B cell (primary cell): ENCODE results near the gene EPM2A. TPM values are rescaled to one million over a fixed set of nuclear protein-coding genes. Genes with fewer than 3 reads are reported as not detected.

Source experiments
- ATAC-seq: fragments of 200-7000 bp; cut with Tn5 transposase; one replicate; pipeline ENCODE4 v1.10.0; 2021; ENCODE audit warnings: low read depth, mild to moderate bottlenecking, moderate number of reproducible peaks, moderate library complexity
- CTCF ChIA-PET: fragments of 350-600 bp; sonication (Branson Sonifier 250); formaldehyde crosslinking; loops from one replicate; lab custom pipeline; 2021; ENCODE audit warnings: antibody characterized with exemption, inconsistent platforms; lab: Charles Lee
- POLR2A ChIA-PET: fragments of 350-600 bp; sonication (Branson Sonifier 250); formaldehyde crosslinking; loops from one replicate; lab custom pipeline; 2021; ENCODE audit warnings: antibody characterized with exemption; lab: Charles Lee
- DNase-seq: peaks from one replicate; pipeline ENCODE4 v3.0.0; 2013
- H2AFZ ChIP-seq: 2 replicates; pipeline ENCODE4 v1.6.1; 2012; ENCODE audit warnings: mild to moderate bottlenecking, low read depth, low read length; ENCODE audit not compliant: insufficient read depth, poor library complexity, severe bottlenecking
- H3K27ac ChIP-seq, 2 donors: 1 replicate in 1 of 2; 2 replicates in 1 of 2; pipeline ENCODE4 v1.5.1; 2012 to 2013; ENCODE audit warnings: low read length in 2 of 2, mild to moderate bottlenecking in 2 of 2, moderate library complexity in 1 of 2
- H3K27me3 ChIP-seq, 4 experiments: fragments of 200-600 bp in 1 of 4; sonication (generic) in 1 of 4; replicated peaks in 1 of 4; 1 replicate in 2 of 4; 2 replicates in 2 of 4; pipeline versions ENCODE4 v1.6.1 to v1.7.0; 2013 to 2016; ENCODE audit warnings: low read length in 3 of 4, mild to moderate bottlenecking in 2 of 4, mixed read lengths in 1 of 4, moderate library complexity in 1 of 4; ENCODE audit not compliant: insufficient read depth in 4 of 4, control insufficient read depth in 3 of 4; ENCODE audit errors: control extremely low read depth in 1 of 4
- H3K36me3 ChIP-seq, 2 experiments: replicated peaks in 1 of 2; 1 replicate in 1 of 2; 2 replicates in 1 of 2; pipeline versions ENCODE4 v1.6.1 to v1.7.1; 2013; ENCODE audit warnings: low read length in 1 of 2; ENCODE audit not compliant: insufficient read depth in 2 of 2, control insufficient read depth in 1 of 2; ENCODE audit errors: control extremely low read depth in 1 of 2, extremely low read depth in 1 of 2
- H3K4me1 ChIP-seq, 2 donors: fragments of 200-600 bp in 1 of 2; sonication (generic) in 1 of 2; 1 replicate in 1 of 2; 2 replicates in 1 of 2; pipeline versions ENCODE4 v1.5.1 to v1.6.1; 2013 to 2017; ENCODE audit warnings: low read length in 2 of 2; ENCODE audit not compliant: control insufficient read depth in 2 of 2, insufficient read depth in 2 of 2
- H3K4me2 ChIP-seq: replicated peaks from 2 replicates; pipeline ENCODE3; 2012; ENCODE audit warnings: mild to moderate bottlenecking, low read depth, low read length; ENCODE audit not compliant: poor library complexity, severe bottlenecking
- H3K4me3 ChIP-seq, 5 experiments: fragments of 200-600 bp in 1 of 5; sonication (generic) in 1 of 5; 1 replicate in 3 of 5; 2 replicates in 2 of 5; pipeline versions ENCODE4 v1.5.1 to v1.7.0; 2011 to 2016; ENCODE audit warnings: low read length in 4 of 5, mild to moderate bottlenecking in 4 of 5, low read depth in 2 of 5, control low read depth in 1 of 5, moderate library complexity in 1 of 5; ENCODE audit not compliant: insufficient read depth in 1 of 5; ENCODE audit errors: control extremely low read depth in 1 of 5, extremely low read depth in 1 of 5
- H3K79me2 ChIP-seq: fragments of 200-600 bp; sonication (generic); one replicate; pipeline ENCODE4 v1.6.0; 2016; ENCODE audit warnings: low read length; ENCODE audit not compliant: control insufficient read depth, insufficient read depth
- H3K9ac ChIP-seq: fragments of 200-600 bp; sonication (generic); 2 replicates; pipeline ENCODE4 v1.6.1; 2017; ENCODE audit warnings: mild to moderate bottlenecking, low read length, moderate library complexity
- H3K9me3 ChIP-seq, 3 donors: one replicate each; pipeline versions ENCODE4 v1.6.1 to v1.7.1; 2013; ENCODE audit warnings: low read length in 2 of 3; ENCODE audit not compliant: control insufficient read depth in 2 of 3, insufficient read depth in 1 of 3; ENCODE audit errors: control extremely low read depth in 1 of 3
- H4K20me1 ChIP-seq: 2 replicates; pipeline ENCODE4 v1.6.0; 2012; ENCODE audit warnings: mild to moderate bottlenecking, low read length; ENCODE audit not compliant: insufficient read depth, control insufficient read depth, poor library complexity, severe bottlenecking
- H3K27ac Mint-ChIP-seq: one replicate; pipeline ENCODE4 v1.8.0; 2021; ENCODE audit warnings: mixed read lengths
- H3K27me3 Mint-ChIP-seq: one replicate; pipeline ENCODE4 v1.8.0; 2021; ENCODE audit warnings: mixed read lengths
- H3K4me1 Mint-ChIP-seq: one replicate; pipeline ENCODE4 v1.8.0; 2021; ENCODE audit warnings: mixed read lengths
- H3K4me3 Mint-ChIP-seq: one replicate; pipeline ENCODE4 v1.8.0; 2021; ENCODE audit warnings: mixed read lengths
- H3K9me3 Mint-ChIP-seq: one replicate; pipeline ENCODE4 v1.8.0; 2022; ENCODE audit warnings: mixed read lengths; ENCODE audit not compliant: insufficient read depth
- CTCF ChIP-seq: fragments of 200-600 bp; IDR thresholded peaks from one replicate; pipeline ENCODE4 v1.8.0; 2022; ENCODE audit warnings: antibody characterized with exemption, mild to moderate bottlenecking
- EZH2 ChIP-seq: IDR thresholded peaks from 2 replicates; pipeline ENCODE4 v1.6.1; 2012; ENCODE audit warnings: borderline replicate concordance, low read depth, mild to moderate bottlenecking, moderate library complexity, low read length; ENCODE audit not compliant: insufficient read depth, poor library complexity, severe bottlenecking
- WGBS: methylation state at CpG from one replicate; pipeline ENCODE4 v1.1.5; 2013; ENCODE audit warnings: missing lambda C conversion rate; ENCODE audit not compliant: insufficient coverage; 5-methylcytosine and 5-hydroxymethylcytosine counted together
- intact Hi-C: fragments of 100-400 bp; cut with micrococcal nuclease; formaldehyde crosslinking; loops from one replicate; pipeline ENCODE4 v1.10.0; 2022
- polyA plus RNA-seq: library from polyadenylated mRNA; depleted of rRNA; stranded (reverse); fragments of >200 nt; gene quantifications from 2 replicates; pipeline ENCODE4 v1.2.3, GENCODE V29; 2012
- total RNA-seq, 2 donors: library from RNA; stranded (reverse); fragments of 120-200 nt in 1 of 2; gene quantifications; 1 replicate in 1 of 2; 2 replicates in 1 of 2; pipeline versions ENCODE4 v1.2.3 to v1.2.4, GENCODE V29; 2013 to 2022

EPM2A gene
- total and polyA plus RNA-seq, 2 donors (not counting 1 experiment from before 2014, with no cell fraction given): 6.2 to 17.0 TPM

- Histone ChIP-seq H3K27me3 (no peaks in the 10 kb centered on the region), H3K9me3 (peaks cover 0 to 7% (median 3%) of the 10 kb centered on the region in 3 donors), H3K4me2 (no peak overlapping the region), H3K9ac (no peak overlapping the region), H3K4me3 (no peak overlapping the region), H3K4me1 (no peaks in the 10 kb centered on the region), H2AFZ (no peak overlapping the region), H4K20me1 (no peaks in the 10 kb centered on the region), H3K79me2 (peaks cover 2% of the 10 kb centered on the region), H3K27ac (no peak overlapping the region), H3K36me3 (peaks cover 4 to 8% of the 10 kb centered on the region in 2 experiments)
- Mint-ChIP-seq H3K4me3 (no peak overlapping the region), H3K4me1 (no peaks in the 10 kb centered on the region), H3K27ac (no peak overlapping the region), H3K27me3 (no peaks in the 10 kb centered on the region), H3K9me3 (peaks cover 7% of the 10 kb centered on the region)
- intact Hi-C loops: no loop called here
- ATAC-seq (no peak), DNase-seq (no peak)
- ChIA-PET CTCF (no interaction called here), POLR2A (no interaction called here)
- no peak for TF ChIP-seq EZH2
- no peak for TF ChIP-seq CTCF
- WGBS: 100% methylated on average over 1 of the region's 2 CpGs
Measured at GRCh38 chr6:145713773-145714172, 21.5 kb downstream of the EPM2A start.

- Histone ChIP-seq H3K9ac (no peak overlapping the region), H3K79me2 (peaks cover 2% of the 10 kb centered on the region), H3K36me3 (peaks cover 4 to 6% of the 10 kb centered on the region in 2 experiments), H2AFZ (no peak overlapping the region), H4K20me1 (no peaks in the 10 kb centered on the region), H3K4me2 (no peak overlapping the region), H3K27me3 (no peaks in the 10 kb centered on the region), H3K27ac (no peak overlapping the region), H3K4me3 (no peak overlapping the region), H3K9me3 (peaks cover 3 to 10% (median 7%) of the 10 kb centered on the region in 3 donors), H3K4me1 (peaks cover 2 to 4% of the 10 kb centered on the region in 2 donors)
- POLR2A ChIA-PET: no interaction called here
- Mint-ChIP-seq H3K27ac (no peak overlapping the region), H3K4me3 (no peak overlapping the region), H3K4me1 (peaks cover 5% of the 10 kb centered on the region), H3K9me3 (peaks cover 12% of the 10 kb centered on the region), H3K27me3 (no peaks in the 10 kb centered on the region)
- intact Hi-C loops: no loop called here
- no peak for TF ChIP-seq CTCF
- TF ChIP-seq EZH2: no peak
- DNase-seq (no peak), ATAC-seq (no peak)
- CTCF ChIA-PET: interaction anchor here (1.3 kb wide), 1 partner anchor 9 kb away, joined by 3 read pairs; no protein-coding TSS in a partner anchor
Measured at GRCh38 chr6:145711372-145711771, 23.9 kb downstream of the EPM2A start.
